PC-3 (cell line): ENCODE measurements around the gene DCUN1D1. TPM values are rescaled to one million over a fixed set of nuclear protein-coding genes. Genes with fewer than 3 reads are reported as not detected.

Experiments used
- ATAC-seq: fragments of 200-7000 bp; cut with Tn5 transposase; 2 replicates; pipeline ENCODE4 v1.9.1; 2020; ENCODE audit warnings: mild to moderate bottlenecking, moderate library complexity
- BruUV-seq: library from RNA; stranded (reverse); fragments of 400-500 nt; replicated peaks from 2 replicates; lab custom pipeline; 2021; lab: Mats Ljungman, UMichigan
- CTCF ChIA-PET: fragments of 300-600 bp; sonication (Branson Sonifier 250); formaldehyde crosslinking; loops from one replicate; lab custom pipeline; 2022; ENCODE audit warnings: antibody characterized with exemption; lab: Charles Lee
- POLR2A ChIA-PET: fragments of 300-600 bp; sonication (Branson Sonifier 250); formaldehyde crosslinking; loops from one replicate; lab custom pipeline; 2022; ENCODE audit warnings: antibody characterized with exemption; ENCODE audit not compliant: unreplicated experiment; lab: Charles Lee
- DNase-seq: peaks from one replicate; pipeline ENCODE4 v3.0.0-alpha.2; 2015
- H2AFZ ChIP-seq: fragments of 300-600 bp; sonication (generic); 2 replicates; pipeline ENCODE4 v1.6.0; 2016; ENCODE audit warnings: antibody characterized with exemption, low read length
- H3F3A ChIP-seq: fragments of 300-600 bp; sonication (generic); one replicate; pipeline ENCODE4 v1.6.0; 2017; ENCODE audit warnings: antibody characterized with exemption, low read length, control low read depth, mild to moderate bottlenecking; ENCODE audit not compliant: unreplicated experiment
- H3K27ac ChIP-seq: fragments of 300-600 bp; sonication (generic); 2 replicates; pipeline ENCODE4 v1.5.1; 2016; ENCODE audit warnings: mild to moderate bottlenecking, low read length
- H3K27me3 ChIP-seq: fragments of 300-600 bp; sonication (generic); 2 replicates; pipeline ENCODE4 v1.6.1; 2016; ENCODE audit warnings: low read length, mixed read lengths
- H3K36me3 ChIP-seq: fragments of 300-600 bp; sonication (generic); 2 replicates; pipeline ENCODE4 v1.6.1; 2016; ENCODE audit warnings: low read depth, mixed run types, low read length, mixed read lengths
- H3K4me1 ChIP-seq: fragments of 300-600 bp; sonication (generic); 2 replicates; pipeline ENCODE4 v1.5.1; 2016; ENCODE audit warnings: low read length; ENCODE audit not compliant: insufficient read depth
- H3K4me2 ChIP-seq: fragments of 300-600 bp; sonication (generic); 2 replicates; pipeline ENCODE4 v1.6.0; 2016; ENCODE audit warnings: low read length
- H3K4me3 ChIP-seq: fragments of 300-600 bp; sonication (generic); 2 replicates; pipeline ENCODE4 v1.5.1; 2016; ENCODE audit warnings: mild to moderate bottlenecking, low read length, mixed read lengths
- H3K79me2 ChIP-seq: fragments of 300-600 bp; sonication (generic); 2 replicates; pipeline ENCODE4 v1.6.1; 2017; ENCODE audit warnings: low read length, mixed read lengths
- H3K9ac ChIP-seq: fragments of 300-600 bp; sonication (generic); 2 replicates; pipeline ENCODE4 v1.6.0; 2016; ENCODE audit warnings: mild to moderate bottlenecking, low read length
- H3K9me2 ChIP-seq: fragments of 300-600 bp; sonication (generic); replicated peaks from 2 replicates; pipeline ENCODE4 v1.6.1; 2016; ENCODE audit warnings: mixed run types, low read length, mixed read lengths
- H3K9me3 ChIP-seq: fragments of 300-600 bp; sonication (generic); 2 replicates; pipeline ENCODE4 v1.6.1; 2016; ENCODE audit warnings: low read length, mixed read lengths
- H4K20me1 ChIP-seq: fragments of 300-600 bp; sonication (generic); 2 replicates; pipeline ENCODE4 v1.6.1; 2016; ENCODE audit warnings: low read length, mixed read lengths
- CTCF ChIP-seq: fragments of 300-600 bp; sonication (generic); conservative IDR thresholded peaks from 2 replicates; pipeline ENCODE4 v1.5.1; 2017; ENCODE audit warnings: antibody characterized with exemption, low read depth, mild to moderate bottlenecking, low read length
- EZH2 ChIP-seq: fragments of 300-600 bp; sonication (generic); IDR thresholded peaks from one replicate; pipeline ENCODE4 v1.6.1; 2017; ENCODE audit warnings: antibody characterized with exemption, mild to moderate bottlenecking, low read length; ENCODE audit not compliant: unreplicated experiment
- EZH2phosphoT487 ChIP-seq: fragments of 300-600 bp; sonication (generic); IDR thresholded peaks from 2 replicates; pipeline ENCODE4 v1.6.1; 2018; ENCODE audit warnings: mild to moderate bottlenecking, antibody characterized with exemption, low read length, borderline replicate concordance
- intact Hi-C: fragments of 100-400 bp; cut with micrococcal nuclease; formaldehyde crosslinking; loops from 2 replicates; pipeline ENCODE4 v1.9.0; 2023
- total RNA-seq: library from RNA; depleted of rRNA; stranded (reverse); fragments of >200 nt; gene quantifications from 2 replicates; pipeline ENCODE4 v1.2.3, GENCODE V29; 2014

DCUN1D1 gene
- total RNA-seq, 1 experiment from 2014 or later = 39.7 TPM

DNA sequence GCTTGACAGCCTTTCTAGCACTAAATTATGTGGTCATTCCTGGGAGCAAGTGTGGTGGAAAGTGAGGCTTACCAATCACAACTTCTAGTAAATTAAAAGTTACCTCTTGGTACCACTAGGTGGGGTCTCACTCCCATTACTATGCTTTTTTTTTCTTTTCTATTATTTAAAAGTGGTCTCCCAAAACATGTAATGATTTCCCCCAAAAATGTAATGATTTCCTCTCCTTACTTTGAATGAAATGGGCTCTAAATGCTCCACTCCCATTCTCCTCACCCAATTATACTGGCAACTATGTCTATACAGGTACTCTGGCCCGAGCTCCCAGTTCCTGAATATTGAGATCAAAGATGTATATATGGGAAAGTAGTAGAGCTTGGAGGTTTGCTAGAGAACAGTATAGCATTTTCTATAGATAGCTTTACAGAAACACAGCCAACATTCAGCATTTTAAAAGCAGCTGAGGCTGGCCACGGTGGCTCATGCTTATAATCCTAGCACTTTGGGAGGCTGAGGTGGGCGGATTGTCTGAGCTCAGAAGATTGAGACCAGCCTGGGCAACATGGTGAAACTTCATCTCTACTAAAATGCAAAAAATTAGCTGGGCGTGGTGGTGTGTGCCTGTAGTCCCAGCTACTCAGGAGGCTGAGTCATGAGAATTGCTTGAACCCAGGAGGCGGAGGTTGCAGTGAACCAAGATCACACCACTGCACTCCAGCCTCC is 70.9 kb downstream of the DCUN1D1 start:
- H3K9me3 ChIP-seq = no peaks in the 10 kb centered on the region
- ATAC-seq (peak; percentile 51), DNase-seq (peak; percentile 38)
- no peak for TF ChIP-seq EZH2
- peak; percentile 77 for TF ChIP-seq CTCF
- ChIA-PET POLR2A (no interaction called here), CTCF (no interaction called here)
- no peaks in the 10 kb centered on the region for H3K27me3 ChIP-seq
- no TSS peak for BruUV-seq
- H2AFZ ChIP-seq = no peak overlapping the region
- H3K4me2 ChIP-seq = no peak overlapping the region
- no peak overlapping the region for H3K9ac ChIP-seq
- H4K20me1 ChIP-seq = no peaks in the 10 kb centered on the region
- no peaks in the 10 kb centered on the region for H3K9me2 ChIP-seq
- H3K36me3 ChIP-seq = no peaks in the 10 kb centered on the region
- H3K79me2 ChIP-seq = no peaks in the 10 kb centered on the region
- intact Hi-C loops = loop anchor here (1.0 to 5.0 kb wide), 6 partner anchors 58 to 477 kb away; no protein-coding TSS in a partner anchor
- H3K27ac ChIP-seq = no peak overlapping the region
- H3K4me1 ChIP-seq = 0 out of 2 replicates have a peak, but pooled peaks cover 3% of the 10 kb centered on the region
- no peak overlapping the region for H3K4me3 ChIP-seq
- H3F3A ChIP-seq = no peaks in the 10 kb centered on the region

DNA sequence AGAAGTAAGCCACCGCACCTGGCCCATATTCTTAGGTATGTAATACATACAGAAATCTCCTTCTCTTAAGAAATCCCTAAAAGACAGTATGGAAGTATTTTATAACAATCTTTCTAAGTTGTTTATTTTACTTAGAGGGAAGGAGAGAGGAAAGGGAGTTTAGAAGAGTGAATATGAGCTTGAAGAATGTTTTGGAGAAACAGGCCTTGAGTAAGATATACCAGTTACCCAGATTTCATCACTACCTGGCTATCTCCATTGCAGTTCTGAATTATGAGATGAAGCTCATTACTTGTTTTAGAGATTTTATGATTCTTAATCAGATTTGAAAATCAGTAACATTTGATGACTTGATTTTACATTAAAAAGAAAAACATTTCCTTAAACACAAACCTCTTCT is 71.9 kb downstream of the DCUN1D1 start:
- intact Hi-C loops = loop anchor here (2.0 to 5.0 kb wide), 5 partner anchors 59 to 478 kb away; no protein-coding TSS in a partner anchor
- no TSS peak for BruUV-seq
- POLR2A ChIA-PET = interaction anchor here (0.6 kb wide), 1 partner anchor 18 kb away, joined by 3 read pairs; no protein-coding TSS in a partner anchor

More for the DNA sequence above, 71.9 kb downstream of the DCUN1D1 start:
- Histone ChIP-seq H3K4me1 (no peaks in the 10 kb centered on the region), H3K9me2 (no peaks in the 10 kb centered on the region), H3K36me3 (no peaks in the 10 kb centered on the region), H3K9me3 (no peaks in the 10 kb centered on the region), H3K4me3 (no peak overlapping the region), H3F3A (no peaks in the 10 kb centered on the region), H3K79me2 (no peaks in the 10 kb centered on the region), H3K27ac (no peak overlapping the region), H3K27me3 (no peaks in the 10 kb centered on the region), H3K4me2 (no peak overlapping the region), H4K20me1 (no peaks in the 10 kb centered on the region), H2AFZ (no peak overlapping the region), H3K9ac (no peak overlapping the region)
- ATAC-seq (no peak), DNase-seq (no peak)
- no peak for TF ChIP-seq EZH2phosphoT487
- no peak for TF ChIP-seq EZH2
- TF ChIP-seq CTCF = no peak
- CTCF ChIA-PET = no interaction called here
